ENCODE results near the gene ZBTB18. TPM values are rescaled to one million over a fixed set of nuclear protein-coding genes. Genes with fewer than 3 reads are reported as not detected.
A peak's percentile ranks its signal among the peaks of the same experiment; 100 is the strongest.

The ZBTB18 gene
- total RNA-seq, result 9.0 and 12.6 TPM in 2 replicates
- 7.7 and 10.3 TPM in 2 replicates for polyA plus RNA-seq
- polyA plus RNA-seq (2012), result 4.7 and 7.1 TPM in 2 replicates
- polyA minus RNA-seq (ENCODE audit: low replicate concordance), result 6.0 and 7.7 TPM in 2 replicates

- H3K4me1 ChIP-seq (ENCODE audit: control insufficient read depth, extremely low read depth, insufficient read depth, low read length), result peaks cover 11% of the 10 kb centered on the region
- H3K27me3 ChIP-seq (ENCODE audit: control insufficient read depth, insufficient read depth, low read length), result no peaks in the 10 kb centered on the region
- H3K9me3 ChIP-seq (ENCODE audit: control insufficient read depth, insufficient read depth, low read depth, low read length), result no peaks in the 10 kb centered on the region
- H3K79me2 ChIP-seq (ENCODE audit: control insufficient read depth, insufficient read depth, low read length), result peaks cover 19% of the 10 kb centered on the region
- H2AFZ ChIP-seq (ENCODE audit: low read length), result no peak within 1 kb of the TSS
- TF ChIP-seq, protein P1, sequence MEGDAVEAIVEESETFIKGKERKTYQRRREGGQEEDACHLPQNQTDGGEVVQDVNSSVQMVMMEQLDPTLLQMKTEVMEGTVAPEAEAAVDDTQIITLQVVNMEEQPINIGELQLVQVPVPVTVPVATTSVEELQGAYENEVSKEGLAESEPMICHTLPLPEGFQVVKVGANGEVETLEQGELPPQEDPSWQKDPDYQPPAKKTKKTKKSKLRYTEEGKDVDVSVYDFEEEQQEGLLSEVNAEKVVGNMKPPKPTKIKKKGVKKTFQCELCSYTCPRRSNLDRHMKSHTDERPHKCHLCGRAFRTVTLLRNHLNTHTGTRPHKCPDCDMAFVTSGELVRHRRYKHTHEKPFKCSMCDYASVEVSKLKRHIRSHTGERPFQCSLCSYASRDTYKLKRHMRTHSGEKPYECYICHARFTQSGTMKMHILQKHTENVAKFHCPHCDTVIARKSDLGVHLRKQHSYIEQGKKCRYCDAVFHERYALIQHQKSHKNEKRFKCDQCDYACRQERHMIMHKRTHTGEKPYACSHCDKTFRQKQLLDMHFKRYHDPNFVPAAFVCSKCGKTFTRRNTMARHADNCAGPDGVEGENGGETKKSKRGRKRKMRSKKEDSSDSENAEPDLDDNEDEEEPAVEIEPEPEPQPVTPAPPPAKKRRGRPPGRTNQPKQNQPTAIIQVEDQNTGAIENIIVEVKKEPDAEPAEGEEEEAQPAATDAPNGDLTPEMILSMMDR (conservative IDR thresholded peaks at IDR 0.05 in 1 of 2, IDR thresholded peaks at IDR 0.05 in 1 of 2; ENCODE audit: low read depth in 1 of 2, low read length in 2 of 2), result no peak
- no peak for TF ChIP-seq EZH2 (IDR thresholded peaks at IDR 0.05; ENCODE audit: low read length, missing control alignments)
- H3K36me3 ChIP-seq (ENCODE audit: control insufficient read depth, insufficient read depth, low read length), result peaks cover 4% of the 10 kb centered on the region
- H3K4me3 ChIP-seq (replicated peaks in 1 of 4; ENCODE audit: control extremely low read depth in 1 of 4, insufficient read depth in 1 of 4, low read depth in 3 of 4, low read length in 4 of 4), result peak within 1 kb of the TSS; percentile 49 to 87 (median 76)
- H3K9ac ChIP-seq (ENCODE audit: insufficient read depth, low read length), result peak within 1 kb of the TSS; percentile 4
- peak; percentile 70 to 79 for DNase-seq (ENCODE audit: low read depth in 2 of 2)
- peak within 1 kb of the TSS; percentile 9 for H3K27ac ChIP-seq (ENCODE audit: insufficient read depth, low read length)
- H3K4me2 ChIP-seq (ENCODE audit: extremely low read depth, insufficient read depth, low read length), result peak within 1 kb of the TSS; percentile 98
- no peaks in the 10 kb centered on the region for H4K20me1 ChIP-seq (ENCODE audit: control insufficient read depth, extremely low read depth, insufficient read depth, low read length)
Observed at GRCh38 chr1:244050835-244051444, at the start of gene ZBTB18. Gene ZBTB18 (plus strand): TSS chr1:244051283. CDS start chr1:244051432, 149 bp downstream.

DNA sequence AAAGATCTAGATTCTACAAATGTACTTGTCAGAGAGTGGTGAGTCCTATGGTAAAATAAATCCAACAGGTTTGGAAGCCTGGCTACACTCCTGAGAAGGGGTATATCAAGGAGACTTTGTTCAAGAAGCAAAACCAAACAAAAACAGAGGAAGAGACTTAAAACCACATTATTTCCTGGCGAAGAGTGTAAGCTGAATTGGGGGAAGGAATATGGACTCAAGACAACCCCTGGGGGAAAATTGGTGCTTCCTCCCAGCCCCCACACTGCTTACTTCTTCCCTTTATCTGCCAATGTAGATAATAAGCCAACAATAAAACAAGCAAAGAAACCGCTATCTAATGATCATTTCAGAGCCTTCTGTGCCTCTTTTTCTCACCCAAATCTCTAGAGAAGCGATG is 48.4 kb upstream of the ZBTB18 start:
- Histone ChIP-seq H3K27me3 (ENCODE audit: control insufficient read depth, insufficient read depth, low read length) (peaks cover 13% of the 10 kb centered on the region), H3K4me1 (ENCODE audit: control insufficient read depth, extremely low read depth, insufficient read depth, low read length) (no peaks in the 10 kb centered on the region), H4K20me1 (ENCODE audit: control insufficient read depth, extremely low read depth, insufficient read depth, low read length) (no peaks in the 10 kb centered on the region), H3K27ac (ENCODE audit: insufficient read depth, low read length) (no peak overlapping the region), H3K4me3 (replicated peaks in 1 of 4; ENCODE audit: control extremely low read depth in 1 of 4, insufficient read depth in 1 of 4, low read depth in 3 of 4, low read length in 4 of 4) (no peak overlapping the region), H3K79me2 (ENCODE audit: control insufficient read depth, insufficient read depth, low read length) (no peaks in the 10 kb centered on the region), H2AFZ (ENCODE audit: low read length) (no peak overlapping the region), H3K9ac (ENCODE audit: insufficient read depth, low read length) (no peak overlapping the region), H3K9me3 (ENCODE audit: control insufficient read depth, insufficient read depth, low read depth, low read length) (no peaks in the 10 kb centered on the region), H3K36me3 (ENCODE audit: control insufficient read depth, insufficient read depth, low read length) (no peaks in the 10 kb centered on the region), H3K4me2 (ENCODE audit: extremely low read depth, insufficient read depth, low read length) (no peak overlapping the region)
- TF ChIP-seq EZH2 (IDR thresholded peaks at IDR 0.05; ENCODE audit: low read length, missing control alignments), result no peak
- TF ChIP-seq, protein P1 (conservative IDR thresholded peaks at IDR 0.05 in 1 of 2, IDR thresholded peaks at IDR 0.05 in 1 of 2; ENCODE audit: low read depth in 1 of 2, low read length in 2 of 2), result no peak
- DNase-seq (ENCODE audit: low read depth in 2 of 2), result no peak

DNA sequence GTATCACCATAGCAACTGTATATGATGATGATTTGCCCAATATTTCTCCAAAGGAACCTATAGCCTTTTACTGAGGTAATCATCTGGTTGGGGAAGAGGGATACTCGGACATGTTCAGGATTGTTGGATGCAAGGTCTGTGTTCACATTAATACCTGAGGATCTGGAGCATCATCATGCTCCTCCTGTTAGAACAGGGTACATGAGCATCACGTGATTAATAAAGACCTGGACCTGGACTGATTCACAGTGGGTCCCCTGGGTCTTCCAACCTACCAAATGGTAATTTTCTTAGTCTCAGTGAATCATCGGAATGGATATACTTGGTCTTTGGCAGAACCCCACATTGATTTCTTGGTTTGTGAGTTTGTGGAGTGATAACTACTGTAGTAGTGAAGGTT is 45.6 kb upstream of the ZBTB18 start:
- H3K79me2 ChIP-seq (ENCODE audit: control insufficient read depth, insufficient read depth, low read length), result no peaks in the 10 kb centered on the region
- H4K20me1 ChIP-seq (ENCODE audit: control insufficient read depth, extremely low read depth, insufficient read depth, low read length), result no peaks in the 10 kb centered on the region
- no peak overlapping the region for H3K9ac ChIP-seq (ENCODE audit: insufficient read depth, low read length)
- no peaks in the 10 kb centered on the region for H3K36me3 ChIP-seq (ENCODE audit: control insufficient read depth, insufficient read depth, low read length)
- H2AFZ ChIP-seq (ENCODE audit: low read length), result no peak overlapping the region
- no peaks in the 10 kb centered on the region for H3K9me3 ChIP-seq (ENCODE audit: control insufficient read depth, insufficient read depth, low read depth, low read length)
- H3K4me3 ChIP-seq (replicated peaks in 1 of 4; ENCODE audit: control extremely low read depth in 1 of 4, insufficient read depth in 1 of 4, low read depth in 3 of 4, low read length in 4 of 4), result no peak overlapping the region
- no peak overlapping the region for H3K4me2 ChIP-seq (ENCODE audit: extremely low read depth, insufficient read depth, low read length)
- no peak for DNase-seq (ENCODE audit: low read depth in 2 of 2)
- H3K27me3 ChIP-seq (ENCODE audit: control insufficient read depth, insufficient read depth, low read length), result peaks cover 13% of the 10 kb centered on the region
- no peak overlapping the region for H3K27ac ChIP-seq (ENCODE audit: insufficient read depth, low read length)
- no peaks in the 10 kb centered on the region for H3K4me1 ChIP-seq (ENCODE audit: control insufficient read depth, extremely low read depth, insufficient read depth, low read length)
- no peak for TF ChIP-seq EZH2 (IDR thresholded peaks at IDR 0.05; ENCODE audit: low read length, missing control alignments)
- TF ChIP-seq, protein P1 (conservative IDR thresholded peaks at IDR 0.05 in 1 of 2, IDR thresholded peaks at IDR 0.05 in 1 of 2; ENCODE audit: low read depth in 1 of 2, low read length in 2 of 2), result no peak
